ENCODE measurements around the gene CENPK. TPM values are rescaled to one million over a fixed set of nuclear protein-coding genes. Genes with fewer than 3 reads are reported as not detected.
"Not testable (repeated sequence)": the region's sequence is repeated elsewhere in the genome, so short reads cannot be mapped to it uniquely, and the experiment has no call there.

Gene CENPK, protein sequence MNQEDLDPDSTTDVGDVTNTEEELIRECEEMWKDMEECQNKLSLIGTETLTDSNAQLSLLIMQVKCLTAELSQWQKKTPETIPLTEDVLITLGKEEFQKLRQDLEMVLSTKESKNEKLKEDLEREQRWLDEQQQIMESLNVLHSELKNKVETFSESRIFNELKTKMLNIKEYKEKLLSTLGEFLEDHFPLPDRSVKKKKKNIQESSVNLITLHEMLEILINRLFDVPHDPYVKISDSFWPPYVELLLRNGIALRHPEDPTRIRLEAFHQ
- polyA plus RNA-seq (2013, experiment 1 of 2; ENCODE audit: insufficient read length) = 18.9 TPM
- polyA plus RNA-seq (2013, experiment 2 of 2; ENCODE audit: insufficient read length) = 17.0 TPM

DNA sequence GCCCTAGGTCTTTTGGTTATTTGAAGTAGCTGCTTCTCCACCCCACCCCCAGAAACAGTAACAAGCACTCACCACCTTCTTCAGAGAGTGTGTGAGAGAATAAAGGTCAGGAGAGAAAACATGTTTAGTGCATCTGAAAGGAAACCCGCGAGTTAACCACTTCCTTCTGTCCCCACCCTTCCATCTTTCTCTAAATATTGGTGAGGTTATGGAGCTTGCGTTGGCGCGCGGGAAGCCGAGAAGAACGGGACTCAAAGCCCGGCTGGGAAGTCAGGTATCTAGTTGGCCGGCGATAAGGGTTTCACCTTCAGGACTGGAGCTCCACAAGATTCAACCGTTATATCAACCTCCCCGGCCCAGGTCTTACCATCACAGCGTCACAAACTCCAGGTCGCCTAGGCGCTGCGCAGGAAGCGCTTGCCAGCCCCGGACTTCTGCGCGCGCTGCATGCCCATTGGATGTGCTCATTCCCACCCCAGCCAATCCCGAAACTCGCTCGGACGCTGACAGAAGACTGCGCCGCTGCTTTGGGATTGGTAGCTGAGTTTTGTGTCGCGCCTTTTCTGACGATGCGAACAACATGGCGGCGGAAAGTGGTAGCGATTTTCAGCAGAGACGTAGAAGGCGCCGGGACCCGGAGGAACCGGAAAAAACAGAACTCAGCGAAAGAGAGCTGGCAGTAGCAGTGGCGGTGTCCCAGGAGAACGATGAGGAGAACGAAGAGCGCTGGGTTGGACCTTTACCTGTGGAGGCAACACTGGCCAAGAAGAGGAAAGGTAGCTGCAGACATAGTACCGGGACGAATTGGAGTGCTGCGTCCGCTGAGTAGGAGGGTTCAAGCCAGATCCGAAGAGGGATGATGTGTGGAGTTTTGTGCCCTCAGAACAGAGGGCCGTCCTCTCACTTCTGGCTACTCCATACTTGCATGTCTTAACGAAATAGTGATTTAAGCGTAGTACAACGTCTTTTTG is at the start of gene CENPK, which contains the start of gene PPWD1:
CENPK (minus strand) TSS at position 438 of the 971 bp plus-strand sequence. CDS start 8,261 bp downstream, outside the sequence.
PPWD1 (plus strand) TSS at position 566 of the 971 bp plus-strand sequence; CDS start at position 581, 15 bp downstream.
- DNase-seq = peak; percentile 95

DNA sequence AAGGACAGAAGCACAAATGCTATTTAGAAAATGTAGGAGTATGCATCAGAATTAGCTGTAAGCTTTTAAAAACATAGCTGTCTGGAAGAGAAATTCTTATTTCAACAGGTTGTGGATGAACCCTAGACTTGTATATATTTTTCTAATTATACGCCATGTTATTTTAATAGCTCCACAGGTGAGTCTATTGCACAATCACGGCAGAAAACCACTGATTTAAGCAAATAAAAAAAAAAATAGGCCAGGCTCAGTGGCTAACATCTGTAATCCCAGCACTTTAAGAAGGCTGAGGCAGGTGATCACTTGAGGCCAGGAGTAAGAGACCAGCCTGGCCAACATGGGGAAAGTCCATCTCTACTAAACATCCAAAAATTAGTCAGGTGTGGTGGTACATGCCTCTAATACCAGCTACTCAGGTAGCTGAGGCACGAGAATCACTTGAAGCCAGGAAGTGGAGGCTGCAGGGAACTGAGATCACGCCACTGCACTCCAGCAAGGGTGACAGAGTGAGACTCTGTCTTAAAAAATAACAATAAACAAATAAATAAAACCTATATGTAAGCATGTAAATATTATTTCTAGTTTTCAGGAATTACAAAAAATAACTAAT is 49.4 kb upstream of the CENPK start:
- DNase-seq = no peak

DNA sequence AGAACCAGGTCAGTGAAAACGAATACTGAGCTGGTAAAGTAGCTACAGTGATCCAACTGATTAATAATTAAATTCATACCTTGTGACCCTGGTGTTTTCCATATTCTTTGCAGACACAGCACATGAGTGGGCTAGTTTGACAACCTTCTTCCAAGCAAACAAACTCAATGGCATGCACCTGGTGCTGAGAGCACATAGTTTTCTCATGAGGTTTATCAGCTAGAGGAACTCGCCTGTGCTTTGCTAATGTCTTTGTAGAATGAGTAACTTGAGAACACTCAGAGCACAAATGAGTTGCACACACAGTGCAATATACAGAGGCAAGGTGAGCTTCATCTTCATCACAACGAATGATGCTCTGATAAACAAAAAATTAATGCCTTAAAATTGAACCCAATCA is 48.6 kb upstream of the CENPK start:
- no peak for DNase-seq

DNA sequence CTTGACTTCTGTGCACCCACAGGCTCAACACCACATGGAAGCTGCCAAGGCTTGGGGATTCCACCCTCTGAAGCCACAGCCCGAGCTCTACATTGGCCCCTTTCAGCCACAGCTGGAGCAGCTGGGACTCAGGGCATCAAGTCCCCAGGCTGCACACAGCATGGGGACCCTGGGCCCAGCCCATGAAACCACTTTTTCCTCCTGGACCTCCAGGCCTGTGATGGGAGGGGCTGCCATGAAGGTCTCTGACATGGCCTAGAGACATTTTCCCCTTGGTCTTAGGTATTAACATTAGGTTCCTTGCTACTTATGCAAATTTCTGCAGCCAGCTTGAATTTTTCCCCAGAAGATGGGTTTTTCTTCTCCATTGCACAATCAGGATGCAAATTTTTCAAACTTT is 38.8 kb upstream of the CENPK start:
- DNase-seq = not testable (repeated sequence)

DNA sequence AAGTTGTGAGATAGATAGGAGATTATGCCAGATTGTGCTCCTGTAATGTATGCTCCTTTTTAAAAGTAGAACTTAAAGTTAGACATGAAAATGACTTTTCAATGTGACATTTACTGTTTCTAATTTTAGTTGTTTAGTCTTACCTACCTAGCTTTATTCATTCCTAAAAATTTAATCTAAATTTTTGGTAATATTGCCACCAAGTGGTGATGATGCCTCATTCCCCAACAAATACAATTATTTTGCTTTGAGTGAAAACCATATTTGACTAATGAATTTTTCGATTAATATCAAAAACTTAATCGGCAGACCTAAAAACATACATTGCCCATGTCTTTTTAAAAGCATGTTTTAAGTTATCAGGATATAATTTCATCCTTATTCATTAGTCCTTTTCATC is 25.7 kb upstream of the CENPK start:
- no peak for DNase-seq

DNA sequence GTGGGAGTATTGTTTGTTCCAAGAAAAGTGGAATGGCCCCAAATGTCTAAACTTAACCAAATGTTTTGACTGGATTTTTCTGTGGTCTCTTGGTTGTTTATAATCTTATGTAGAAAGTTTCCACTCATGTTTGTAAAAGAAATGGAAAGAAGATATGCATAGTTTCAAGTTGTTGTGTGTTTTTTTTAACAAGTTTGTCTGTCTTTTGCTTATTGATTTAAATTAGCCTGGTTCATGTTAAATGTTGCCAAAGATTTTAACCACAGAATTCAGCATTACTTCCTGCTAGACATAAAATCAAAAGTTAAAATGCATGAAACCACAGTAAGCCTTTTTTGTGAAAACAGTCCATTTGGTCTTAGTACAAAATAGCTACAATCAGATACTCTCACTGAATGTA is 14.2 kb upstream of the CENPK start:
- no peak for DNase-seq

DNA sequence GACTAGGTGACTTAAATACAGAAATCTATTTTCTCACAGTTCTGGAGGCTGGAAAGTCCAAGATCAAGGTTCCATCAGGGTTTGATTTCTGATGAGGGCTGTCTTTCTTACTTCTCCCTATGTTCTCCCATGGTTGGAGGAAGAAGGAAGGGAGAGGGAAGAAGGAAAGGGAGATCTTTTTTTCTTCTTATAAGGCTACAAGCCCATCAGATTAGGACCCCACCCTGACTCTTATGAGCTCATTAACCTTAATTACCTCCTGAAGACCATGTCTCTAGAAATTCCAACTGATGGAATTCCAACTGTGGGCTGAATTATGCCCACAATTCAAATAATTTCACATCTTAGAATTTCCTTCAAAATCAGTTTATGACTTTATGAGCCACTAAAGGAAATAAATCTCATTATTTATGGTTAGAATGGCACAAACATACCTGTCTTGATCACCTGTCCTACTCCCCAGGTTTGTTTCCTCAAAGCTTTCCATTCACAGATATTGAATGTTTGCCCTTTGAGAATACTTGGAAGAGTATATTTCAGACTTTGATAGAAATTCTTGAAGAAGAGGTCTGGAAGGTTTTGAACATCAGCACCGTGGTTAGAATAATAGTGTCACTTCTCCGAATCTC is 7.7 kb upstream of the CENPK start:
- no peak for DNase-seq

DNA sequence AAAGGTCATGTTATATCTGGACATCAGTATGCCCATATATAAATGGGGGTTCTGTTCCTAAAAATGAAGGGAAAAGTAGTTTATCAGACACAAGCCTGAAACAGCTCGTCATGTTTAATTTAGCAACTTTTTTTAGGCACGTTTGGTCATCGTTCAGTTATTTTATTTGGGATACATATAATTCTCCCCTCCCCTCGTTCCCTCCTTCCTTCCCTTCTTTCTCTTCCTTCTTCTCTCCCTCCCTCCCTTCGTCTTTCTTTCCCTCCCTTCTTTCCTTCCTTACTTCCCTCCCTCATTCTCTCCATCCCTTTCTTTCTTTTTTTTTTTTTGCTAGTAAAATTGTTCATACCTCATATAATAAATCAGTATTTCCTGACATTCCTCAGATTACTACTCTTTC is 3.5 kb upstream of the CENPK start:
- no peak for DNase-seq

DNA sequence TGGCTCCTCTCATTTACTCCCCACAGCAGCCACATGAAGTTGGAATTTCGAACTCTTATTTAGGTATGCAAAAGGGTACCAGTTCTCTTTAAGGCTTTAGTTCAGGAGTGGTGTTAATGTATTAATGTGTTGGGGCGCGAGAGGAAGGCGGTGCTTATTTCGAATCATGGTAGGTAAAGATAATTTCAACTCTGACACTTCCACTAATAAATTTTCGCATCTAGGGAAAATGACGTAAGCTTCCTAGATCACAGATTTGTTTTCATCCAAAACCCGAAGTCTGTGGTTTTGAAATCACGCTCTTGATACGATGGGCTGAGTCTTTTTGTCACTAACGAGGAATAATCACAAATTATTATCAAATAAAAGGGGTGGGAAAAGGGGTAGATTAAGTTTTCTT is 809 bp upstream of the CENPK start:
- DNase-seq = no peak

DNA sequence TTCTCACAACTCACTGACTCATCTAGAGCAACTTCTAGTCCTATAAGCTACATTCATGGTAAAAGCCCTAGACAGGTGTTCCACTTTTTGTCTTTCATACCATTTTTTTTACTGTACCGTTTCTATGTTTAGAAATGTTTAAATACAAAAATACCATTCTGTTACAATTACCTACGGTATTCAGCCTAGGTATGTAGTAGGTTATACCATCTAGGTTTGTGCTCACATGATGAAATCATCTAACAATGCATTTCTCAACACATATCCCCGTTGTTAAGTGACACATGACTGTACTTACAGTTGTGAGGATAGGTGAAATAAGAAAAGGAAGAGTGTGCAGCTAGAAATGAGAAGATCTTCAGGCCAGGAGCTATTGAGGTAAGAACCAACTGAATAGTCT is 6.2 kb downstream of the CENPK start:
- DNase-seq = no peak

DNA sequence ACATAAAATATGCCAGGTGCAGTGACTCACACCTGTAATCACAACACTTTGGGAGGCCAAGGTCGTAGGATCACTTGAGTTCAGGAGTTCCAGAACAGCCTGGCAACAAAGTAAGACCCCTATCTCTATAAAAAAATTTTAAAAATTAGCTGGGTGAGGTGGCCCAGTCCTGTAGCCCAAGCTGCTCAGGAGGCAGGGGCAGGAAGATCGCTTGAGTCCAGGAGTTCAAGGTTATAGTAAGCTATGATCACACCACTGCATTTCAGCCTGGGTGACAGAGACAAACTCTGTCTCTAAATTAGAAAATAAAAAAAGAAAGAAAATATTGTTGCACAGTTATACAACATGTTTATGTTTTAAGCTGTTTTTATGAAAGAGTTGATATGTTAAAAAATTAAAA is 6.8 kb downstream of the CENPK start:
- no peak for DNase-seq

DNA sequence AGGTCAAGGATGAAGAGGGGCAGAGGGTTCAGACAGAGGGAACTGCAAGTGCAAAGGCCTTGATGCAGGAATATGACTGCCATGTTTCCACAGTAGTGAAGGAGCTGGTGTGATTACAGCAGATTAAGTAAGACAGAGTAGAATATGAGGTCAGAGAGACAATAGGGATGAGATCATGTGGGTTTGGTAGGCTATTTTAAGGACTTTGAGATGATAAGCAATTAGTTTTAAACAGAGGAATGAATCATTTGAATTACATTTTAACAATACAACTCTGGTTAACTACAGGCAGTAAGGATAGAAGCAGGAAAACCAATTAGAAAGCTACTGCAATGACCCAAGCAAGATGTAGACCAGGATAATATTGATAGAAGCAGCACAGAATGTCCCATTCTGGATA is 7.7 kb downstream of the CENPK start:
- no peak for DNase-seq

DNA sequence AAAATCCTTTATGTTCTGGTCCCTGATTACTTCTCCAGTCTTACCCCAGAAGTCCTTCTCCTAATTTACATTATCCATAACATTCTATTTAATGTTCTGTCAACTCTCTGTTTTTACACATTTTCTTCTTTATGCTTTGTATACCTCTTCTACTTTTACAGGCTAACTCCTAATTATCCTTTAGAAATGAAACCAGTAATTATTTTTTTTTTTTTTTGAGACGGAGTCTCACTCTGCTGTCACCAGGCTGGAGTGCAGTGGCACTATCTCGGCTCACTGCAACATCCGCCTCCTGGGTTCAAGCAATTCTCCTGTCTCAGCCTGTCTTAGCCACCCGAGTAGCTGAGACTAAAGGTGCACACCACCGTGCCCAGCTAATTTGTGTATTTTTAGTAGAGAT is 9.0 kb downstream of the CENPK start:
- DNase-seq = no peak

DNA sequence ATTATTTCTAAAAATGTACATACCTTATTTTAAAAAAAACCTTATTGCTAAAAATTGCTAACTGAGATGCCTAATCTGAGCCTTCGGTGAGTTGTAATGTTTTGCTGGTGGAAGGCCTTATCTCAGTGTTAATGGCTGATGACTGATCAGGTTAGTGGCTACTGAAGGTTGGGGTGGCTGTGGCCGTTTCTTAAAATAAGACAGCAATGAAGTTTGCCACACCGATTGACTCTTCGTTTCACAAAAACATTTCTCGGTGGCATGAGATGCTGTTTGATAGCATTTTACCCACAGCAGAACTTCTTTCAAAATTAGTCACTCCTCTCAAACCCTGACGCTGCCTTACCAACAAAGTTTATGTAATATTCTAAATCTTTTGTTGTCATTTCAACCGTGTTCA is 14.7 kb downstream of the CENPK start:
- DNase-seq = no peak

DNA sequence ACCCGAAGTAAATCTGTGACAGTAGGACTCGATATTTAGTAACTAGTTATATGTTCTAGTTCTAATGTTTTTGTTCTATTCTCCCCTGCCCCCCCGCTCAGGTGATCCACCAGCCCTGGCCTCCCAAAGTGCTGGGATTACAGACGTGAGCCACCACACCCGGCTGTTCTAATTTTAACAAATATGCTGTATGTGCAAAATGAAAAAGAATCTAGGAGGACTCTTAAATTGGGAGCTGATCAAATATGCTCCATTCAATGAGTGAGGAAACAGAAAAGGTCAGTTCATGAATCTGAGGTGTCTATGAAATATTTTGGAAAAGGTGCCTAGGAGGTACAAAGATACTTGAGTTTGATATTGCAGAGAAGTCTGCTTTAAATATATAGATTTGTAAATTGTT is 16.8 kb downstream of the CENPK start:
- DNase-seq = no peak

DNA sequence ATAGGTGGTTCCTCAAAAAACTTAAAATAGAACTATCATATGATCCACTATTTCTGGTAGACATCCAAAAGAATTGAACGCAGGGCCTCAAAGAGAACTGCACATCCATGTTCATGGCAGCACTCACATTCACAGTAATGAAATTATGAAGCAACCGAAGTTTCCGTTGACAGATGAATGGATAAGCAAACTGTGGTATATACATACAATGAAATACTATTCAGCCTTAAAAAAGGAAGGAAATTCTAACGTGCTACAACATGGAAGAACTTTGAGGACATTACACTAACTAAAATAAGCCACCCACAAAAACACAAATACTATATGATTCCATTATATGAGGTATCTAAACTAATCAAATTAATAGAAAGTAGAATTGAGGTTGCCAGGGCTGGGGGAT is 18.5 kb downstream of the CENPK start:
- no peak for DNase-seq

DNA sequence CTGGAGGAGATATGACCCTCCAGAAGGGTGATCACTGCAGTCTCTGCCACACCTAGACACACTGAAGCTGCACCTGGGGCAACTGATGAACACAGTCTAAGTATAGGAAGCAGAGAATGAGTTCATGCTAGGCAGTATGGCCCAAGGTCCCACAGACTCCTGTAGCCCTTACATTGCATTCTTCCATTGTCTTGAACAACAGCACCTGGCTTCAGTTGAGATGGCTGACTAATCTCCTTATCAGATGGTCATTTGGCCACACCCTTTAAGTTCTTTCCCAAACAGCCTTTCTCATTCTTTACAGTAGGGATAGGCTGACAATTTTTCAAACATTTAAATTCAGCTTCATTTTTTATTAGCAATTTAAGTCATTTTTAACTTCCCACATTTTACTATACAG is 23.1 kb downstream of the CENPK start:
- no peak for DNase-seq

DNA sequence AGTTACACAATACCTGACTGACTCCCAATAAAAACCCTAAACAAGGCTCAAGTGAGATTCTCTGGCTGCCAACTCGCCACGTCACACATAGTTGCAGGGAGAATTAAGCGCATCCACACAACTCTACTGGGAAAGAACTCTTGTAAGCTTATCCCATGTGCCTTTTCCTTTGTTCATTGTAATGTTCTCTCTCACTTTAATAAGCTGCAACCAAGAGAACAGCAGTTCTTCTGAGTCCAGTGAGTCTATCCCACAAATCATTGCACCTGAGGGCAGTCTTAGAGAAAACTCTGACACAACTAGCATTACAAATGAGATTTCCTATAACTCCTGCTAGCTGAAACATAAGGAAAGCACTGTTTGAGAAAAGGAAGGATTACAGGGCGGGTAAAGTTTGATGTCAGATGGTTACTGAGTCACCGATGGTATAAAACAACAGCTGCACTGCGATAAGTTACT is 27.4 kb downstream of the CENPK start:
- peak; percentile 5 for DNase-seq

DNA sequence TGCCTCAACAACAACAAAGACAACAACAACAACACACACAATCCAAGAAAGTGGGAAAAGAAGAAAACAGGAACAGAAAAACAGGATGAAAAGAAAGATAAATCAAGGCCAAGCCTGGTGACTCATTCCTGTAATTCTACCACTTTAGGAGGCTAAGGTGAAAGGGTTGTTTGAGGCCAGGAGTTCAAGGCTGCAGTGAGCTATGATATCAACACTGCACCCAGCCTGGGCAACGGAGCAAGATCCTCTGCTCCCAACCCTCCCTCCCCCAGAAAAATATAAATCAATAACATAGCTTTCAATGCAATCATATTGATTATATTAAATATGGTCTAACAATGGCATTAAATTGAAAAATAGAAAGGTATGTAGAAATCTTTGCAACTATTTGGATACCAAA is 32.1 kb downstream of the CENPK start:
- no peak for DNase-seq

DNA sequence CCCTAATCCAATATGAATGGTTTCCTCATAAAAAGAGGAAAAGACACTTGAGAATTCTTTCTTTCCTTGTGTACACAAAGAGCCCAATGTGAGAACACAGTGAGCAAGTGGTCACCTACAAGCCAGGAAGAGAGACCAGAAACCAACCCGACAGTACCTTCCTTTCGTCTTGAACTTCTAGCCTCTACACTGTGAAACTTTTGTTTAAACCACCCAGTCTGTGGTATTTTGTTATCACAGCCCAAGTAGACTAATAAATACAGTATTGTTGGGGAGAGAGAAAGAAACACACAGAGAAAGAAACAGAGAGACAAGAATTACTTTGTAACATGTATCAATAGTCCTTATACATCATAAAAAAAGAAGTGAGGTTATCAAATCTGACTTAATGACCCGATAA is 37.2 kb downstream of the CENPK start:
- no peak for DNase-seq

DNA sequence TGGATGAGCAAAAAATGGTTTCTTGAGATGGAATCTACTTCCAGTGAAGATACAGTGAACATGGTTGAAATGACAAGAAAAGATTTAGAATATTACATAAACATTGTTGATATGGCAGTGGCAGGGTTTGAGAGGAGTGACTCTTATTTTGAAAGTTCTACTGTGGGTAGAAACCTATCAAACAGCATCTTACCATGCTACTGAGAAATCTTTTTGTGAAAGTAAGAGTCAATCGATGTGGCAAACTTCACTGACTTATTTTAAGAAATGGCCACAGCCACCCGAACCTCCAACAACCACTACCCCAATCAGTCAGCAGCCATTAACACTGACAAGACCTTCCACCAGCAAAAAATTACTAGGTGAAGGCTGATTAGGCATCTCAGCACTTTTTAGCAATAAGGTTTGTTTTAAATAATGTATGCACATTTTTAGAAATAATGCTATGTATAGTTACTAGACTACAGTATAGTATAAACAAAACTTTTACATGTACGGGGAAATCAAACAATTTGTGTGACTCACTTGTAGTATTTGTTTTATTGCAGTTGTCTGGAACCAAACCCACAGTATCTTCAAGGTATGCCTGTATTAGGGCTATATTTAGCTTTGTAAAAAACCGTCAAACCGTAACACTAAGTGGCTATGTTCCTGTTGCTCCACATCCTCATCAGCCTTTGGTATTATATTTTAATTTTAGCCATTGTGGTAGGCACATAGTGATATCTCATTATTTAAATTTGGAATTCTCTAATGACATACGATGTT is 50.6 kb downstream of the CENPK start:
- no peak for DNase-seq

DNA sequence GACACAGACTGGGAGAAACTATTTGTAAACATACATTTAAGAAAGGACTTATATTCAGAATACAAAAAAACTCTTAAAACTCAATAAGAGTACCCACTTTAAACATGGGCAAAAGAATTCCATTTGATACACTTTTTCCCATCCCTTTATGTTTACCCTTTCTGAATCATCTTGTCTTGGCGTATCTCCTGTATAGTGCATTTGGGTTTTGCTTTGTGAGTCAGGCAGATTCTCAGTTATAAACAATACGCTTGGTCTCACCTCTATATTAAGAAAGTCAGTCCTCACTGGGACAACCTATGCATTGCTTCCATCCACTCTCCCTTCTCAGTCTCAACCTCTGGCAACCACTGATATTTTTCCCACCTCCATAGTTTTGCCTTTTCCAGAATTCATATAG is 54.0 kb downstream of the CENPK start:
- DNase-seq = no peak

Data from fibroblast of skin of scalp (primary cell).